NCI-H146 treated with DMSO at 0.1 percent for 48 hours (cell line): ENCODE measurements around the gene CTNNA3.

Experiments used
- DNase-seq: peaks from one replicate; lab custom pipeline; 2025; ENCODE audit not compliant: unreplicated experiment; lab: John Stamatoyannopoulos, UW

CTNNA3 gene

DNA sequence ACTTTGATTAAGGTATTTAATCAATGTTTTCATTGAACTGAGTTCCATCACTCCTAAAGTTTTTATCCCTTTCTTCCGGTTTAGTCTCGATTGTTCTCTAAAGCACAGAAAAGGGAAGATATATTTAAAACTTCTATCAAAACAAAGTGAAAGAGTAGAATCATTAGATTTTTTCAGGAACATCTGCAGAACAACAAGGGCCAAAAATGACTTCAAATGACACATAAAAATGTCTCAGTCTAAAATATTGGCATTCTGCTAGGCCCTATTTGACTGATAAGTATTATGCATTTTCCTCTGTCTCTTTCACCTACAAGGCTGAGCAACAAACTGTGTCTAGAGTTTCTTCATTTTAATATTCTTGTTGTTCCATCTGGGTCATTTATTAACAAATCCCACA is 1669.7 kb downstream of the CTNNA3 start:
- DNase-seq: no peak

GRCh38 chr10:66025186-66025585 is 1670.8 kb downstream of the CTNNA3 start:
- no peak for DNase-seq

GRCh38 chr10:66021423-66021822 is 1674.6 kb downstream of the CTNNA3 start:
- no peak for DNase-seq

GRCh38 chr10:66008221-66008620 is 1687.8 kb downstream of the CTNNA3 start:
- DNase-seq: no peak

- DNase-seq: no peak
Measured at GRCh38 chr10:66006411-66006810, 1689.6 kb downstream of the CTNNA3 start.

GRCh38 chr10:65993451-65993850 is 1702.5 kb downstream of the CTNNA3 start:
- DNase-seq: no peak

- DNase-seq: no peak
Measured at GRCh38 chr10:65968871-65969270, 1727.1 kb downstream of the CTNNA3 start.

DNA sequence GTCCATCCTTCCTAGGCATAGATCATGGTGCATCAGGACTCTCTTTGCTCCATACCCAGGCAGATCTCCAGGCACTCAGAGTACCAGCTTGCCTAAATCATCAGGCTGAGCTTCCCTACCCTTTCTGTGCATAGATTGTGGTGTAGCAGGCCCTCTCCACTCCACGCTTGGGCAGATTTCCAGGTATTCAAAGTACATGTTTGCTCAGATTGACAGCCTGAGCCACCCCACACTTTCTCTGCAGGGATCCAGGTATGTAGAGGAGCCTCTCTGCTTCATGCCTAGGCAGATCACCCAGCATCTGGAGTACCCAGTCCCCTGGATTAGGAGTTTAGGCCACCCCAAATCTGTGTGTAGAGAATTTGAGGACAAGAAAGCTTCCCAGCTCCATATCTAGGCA is 1727.6 kb downstream of the CTNNA3 start:
- DNase-seq: no peak

- DNase-seq: no peak
Measured at GRCh38 chr10:65964205-65964604, 1731.8 kb downstream of the CTNNA3 start.

- DNase-seq: no peak
Measured at GRCh38 chr10:65952086-65952485, 1743.9 kb downstream of the CTNNA3 start.

- no peak for DNase-seq
Measured at GRCh38 chr10:65950075-65950474, 1745.9 kb downstream of the CTNNA3 start.

DNA sequence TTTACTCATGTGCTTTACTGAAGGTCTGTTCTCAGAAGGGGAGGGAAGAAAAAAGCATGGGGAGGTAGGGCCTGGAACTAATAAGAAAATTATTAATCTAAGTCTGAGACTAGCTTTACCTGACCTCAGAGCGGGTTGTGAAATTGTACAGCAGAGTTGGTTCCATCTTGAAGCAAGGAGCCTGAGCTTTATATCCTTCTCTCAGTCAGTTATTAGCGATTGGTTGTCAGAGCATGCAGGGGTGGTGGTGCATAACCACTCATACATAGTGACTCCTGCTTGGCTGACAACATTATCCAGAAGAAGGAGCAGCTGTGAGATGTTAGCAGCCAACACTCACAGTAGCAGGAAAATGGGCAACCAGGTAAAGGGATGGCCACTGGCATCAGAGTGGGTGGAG is 1746.5 kb downstream of the CTNNA3 start:
- DNase-seq: no peak

- no peak for DNase-seq
Measured at GRCh38 chr10:65945061-65945460, 1750.9 kb downstream of the CTNNA3 start.

DNA sequence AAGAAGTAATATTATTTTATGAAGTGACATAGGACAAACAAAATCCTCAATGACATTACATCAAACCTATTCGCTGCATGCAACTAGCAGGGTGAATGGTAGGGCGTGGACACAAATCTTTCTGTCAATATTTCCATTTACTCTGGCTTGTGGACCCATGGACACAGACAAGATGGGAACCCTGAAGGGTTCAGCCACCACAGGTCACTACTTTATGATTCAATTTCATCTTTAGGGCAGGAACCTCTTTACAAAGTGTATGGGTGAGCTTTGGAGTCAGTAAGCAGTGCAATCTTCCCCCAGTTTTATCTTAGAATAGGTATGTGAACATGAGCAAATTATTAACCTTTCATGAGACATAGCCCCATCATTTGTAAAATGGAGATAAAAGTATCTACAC is 1752.5 kb downstream of the CTNNA3 start:
- no peak for DNase-seq

DNA sequence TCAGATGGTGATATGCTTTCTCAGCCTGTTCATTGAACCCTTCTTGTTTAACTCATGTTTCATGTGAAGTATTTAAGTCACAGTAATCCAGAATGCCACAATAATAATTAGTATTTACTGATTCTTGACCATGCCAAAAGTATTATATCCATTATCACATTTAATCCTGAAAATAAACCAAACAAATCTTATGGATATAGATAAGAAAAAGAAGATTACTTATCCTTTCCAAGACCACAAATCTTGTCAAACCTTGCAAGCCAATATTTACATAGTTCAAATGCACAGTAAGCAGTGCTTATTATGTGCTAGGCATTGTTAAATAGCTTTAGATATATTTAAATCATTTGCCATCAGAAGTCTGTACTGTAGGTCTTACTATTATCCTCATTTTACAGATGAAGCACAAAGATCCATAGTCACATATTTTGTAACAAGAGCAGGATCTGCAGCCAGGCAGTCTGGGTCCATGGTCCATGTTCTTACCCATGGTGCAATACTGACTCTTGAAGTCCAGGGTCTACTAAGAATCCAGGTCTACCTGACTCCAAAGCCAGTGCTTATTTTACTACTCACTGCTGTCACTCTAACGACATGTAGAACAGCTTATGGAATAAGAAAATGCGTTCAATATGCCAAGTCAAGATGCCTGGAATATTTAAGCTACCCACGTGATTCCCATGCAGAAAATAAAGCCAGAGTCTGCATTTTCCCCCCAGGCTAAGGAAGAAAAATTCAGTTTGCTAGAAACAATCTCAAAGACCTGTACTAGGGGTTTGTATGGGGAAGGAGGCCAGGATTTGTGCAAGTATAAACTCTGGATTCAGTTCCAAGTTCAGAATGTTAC is 1755.0 kb downstream of the CTNNA3 start:
- DNase-seq: no peak

- no peak for DNase-seq
Measured at GRCh38 chr10:65940105-65940504, 1755.9 kb downstream of the CTNNA3 start.

DNA sequence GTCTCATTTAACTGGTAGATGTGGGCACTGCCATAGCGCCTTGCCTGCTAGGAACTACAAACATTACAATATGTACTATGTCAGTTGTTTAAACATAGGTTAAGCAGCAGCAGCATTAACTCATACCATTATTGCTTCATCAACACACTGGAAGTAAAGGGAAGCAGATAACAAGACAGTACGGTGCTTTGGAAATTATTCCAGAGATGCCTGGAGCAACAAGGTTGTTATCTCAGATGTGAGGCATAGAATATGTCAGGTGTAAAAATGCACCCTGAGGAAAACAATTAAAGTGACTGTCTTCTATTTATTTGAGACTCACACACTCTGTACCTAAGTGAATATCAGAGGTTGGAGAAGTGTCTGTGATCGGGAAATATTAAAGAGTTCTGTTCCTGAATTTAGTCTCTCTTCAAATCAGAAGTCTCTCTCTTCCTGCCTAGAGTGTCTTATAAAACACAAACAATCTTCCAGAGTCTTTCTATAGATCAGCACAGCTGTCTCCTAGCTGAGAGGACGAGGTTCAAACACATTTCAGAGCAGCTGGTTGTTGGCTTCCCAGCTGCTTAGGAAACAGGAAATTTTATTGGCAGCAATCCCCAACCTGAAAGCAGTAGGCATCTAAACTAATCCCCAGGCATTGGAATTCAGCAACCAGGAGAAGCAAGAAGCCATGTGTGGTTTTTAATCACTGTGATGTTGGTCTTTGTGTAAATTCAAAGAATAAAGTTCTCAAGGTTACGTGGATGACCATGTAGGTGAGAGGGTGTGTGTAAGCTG is 1764.5 kb downstream of the CTNNA3 start:
- no peak for DNase-seq

GRCh38 chr10:65911151-65911835 is 1784.7 kb downstream of the CTNNA3 start:
- no peak for DNase-seq

GRCh38 chr10:65910209-65910608 is 1785.8 kb downstream of the CTNNA3 start:
- DNase-seq: no peak

- no peak for DNase-seq
Measured at GRCh38 chr10:65907199-65907712, 1788.7 kb downstream of the CTNNA3 start.

DNA sequence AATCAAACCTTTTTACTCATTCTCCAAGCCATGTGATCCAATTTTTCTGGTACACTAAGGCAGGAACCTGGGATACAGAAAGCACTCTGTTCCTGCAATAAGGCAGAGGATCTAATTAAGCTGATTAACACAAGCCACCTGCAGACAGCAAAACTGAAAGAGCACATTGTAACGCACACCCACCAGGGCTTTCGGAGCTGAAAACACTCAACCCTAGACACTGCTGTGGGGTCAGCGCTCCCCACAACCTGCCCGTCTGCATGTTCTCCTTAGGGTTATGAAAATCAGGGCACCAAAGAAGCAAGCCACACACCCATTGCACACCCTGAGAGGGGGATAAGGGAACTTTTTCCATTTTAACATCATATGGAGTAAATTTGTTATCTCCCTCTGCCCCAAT is 1792.4 kb downstream of the CTNNA3 start:
- no peak for DNase-seq
